Fibroblast of peridontal ligament (primary cell): ENCODE measurements around the gene SENP1.
"Not testable (repeated sequence)": the region's sequence is repeated elsewhere in the genome, so short reads cannot be mapped to it uniquely, and the experiment has no call there.

Experiments used
- DNase-seq: peaks from one replicate; pipeline ENCODE4 v3.0.0-alpha.2; 2010; ENCODE audit errors: extremely low read depth

SENP1 gene

DNA sequence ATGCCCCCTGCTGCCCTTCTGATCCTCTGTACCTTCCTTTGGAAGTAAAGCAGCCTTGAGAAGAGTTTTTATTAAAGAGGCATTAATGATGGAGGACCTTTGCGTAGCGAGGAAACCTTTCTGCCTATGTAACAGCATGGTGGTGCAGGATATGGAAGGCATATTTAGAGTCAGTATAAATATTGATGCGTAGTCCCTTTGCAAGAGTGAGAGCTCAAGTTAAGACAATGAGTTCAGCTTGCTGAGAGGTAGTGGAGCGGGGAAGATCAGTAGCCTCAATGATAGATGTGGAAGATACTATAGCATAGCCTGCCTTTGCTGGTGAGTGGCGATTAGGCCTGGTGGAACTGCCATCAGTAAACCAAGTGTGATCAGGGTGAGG is 5.4 kb upstream of the SENP1 start:
- not testable (repeated sequence) for DNase-seq

DNA sequence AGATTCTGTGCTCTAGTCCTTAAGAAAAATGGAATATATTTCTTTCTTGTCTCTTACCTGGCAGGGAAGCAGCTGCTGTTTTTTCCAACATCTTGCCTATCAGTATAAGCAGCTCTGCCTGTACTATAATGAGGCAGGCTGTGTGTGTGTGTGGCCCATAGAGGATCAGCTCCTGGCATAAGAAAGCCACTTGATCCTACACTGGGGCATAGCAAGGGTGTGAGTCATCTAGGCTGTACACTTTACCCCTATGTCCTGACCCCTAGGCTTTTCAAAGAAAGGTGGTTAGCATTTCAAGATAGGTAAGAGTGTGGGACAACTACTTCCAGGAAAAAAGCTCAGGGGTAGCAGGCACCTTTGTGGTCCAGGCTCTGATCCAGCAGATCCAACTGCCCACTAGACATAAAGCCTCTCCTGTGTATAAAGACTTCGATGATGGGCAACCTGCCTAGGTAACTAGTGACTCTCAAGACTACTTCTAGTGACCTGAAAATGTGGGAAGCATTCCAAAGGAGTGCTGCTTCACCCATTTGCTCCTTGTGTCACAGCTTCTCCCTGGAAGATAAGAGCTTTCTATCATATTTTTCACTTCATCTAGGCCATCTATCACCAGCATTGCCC is 4.9 kb upstream of the SENP1 start:
- DNase-seq = no peak

- DNase-seq = no peak
Measured at GRCh38 chr12:48109424-48109823, 3.5 kb upstream of the SENP1 start.

GRCh38 chr12:48106681-48107613 is 1.1 kb upstream of the SENP1 start:
- no peak for DNase-seq

- DNase-seq = peak; percentile 16
Measured at GRCh38 chr12:48105321-48105866, 485 bp downstream of the SENP1 start.

DNA sequence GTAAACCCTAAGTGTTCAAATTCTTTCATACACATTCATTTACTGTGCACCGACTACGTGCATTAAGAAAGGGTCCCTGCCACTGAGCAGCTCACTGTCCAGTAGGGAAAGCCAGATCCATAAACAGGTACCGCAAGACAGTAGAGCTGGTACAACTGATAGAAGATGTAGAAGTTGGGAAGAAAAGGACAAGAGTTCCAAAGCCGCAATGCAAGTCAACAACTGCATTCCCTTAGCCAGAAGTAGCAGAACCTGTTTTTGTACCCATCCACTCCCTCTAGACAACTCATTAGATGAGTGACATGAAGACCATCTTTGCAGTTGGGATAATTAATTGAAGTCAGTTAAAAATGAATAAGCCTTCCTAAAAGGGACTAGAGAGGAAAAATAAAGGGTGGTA is 1.3 kb downstream of the SENP1 start:
- no peak for DNase-seq

- peak; percentile 66 for DNase-seq
Measured at GRCh38 chr12:48092611-48093010, 13.3 kb downstream of the SENP1 start.

DNA sequence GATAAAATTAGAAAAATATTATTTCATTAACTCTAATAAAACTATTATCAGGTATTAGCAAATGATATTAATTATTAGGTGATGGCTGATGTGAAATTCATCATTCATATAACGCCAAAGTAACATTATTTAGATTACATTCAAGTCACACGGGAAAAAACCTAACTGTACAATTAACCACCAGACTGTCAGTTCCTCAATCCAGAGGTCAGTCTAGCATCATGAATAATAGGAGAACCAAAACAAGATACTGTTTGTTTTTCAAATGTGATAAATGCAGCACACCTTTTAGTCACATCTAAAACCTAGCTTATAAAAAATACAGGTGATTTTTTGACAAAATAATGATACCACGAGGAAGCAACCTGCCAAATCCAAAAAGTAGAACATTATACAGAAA is 19.6 kb downstream of the SENP1 start:
- DNase-seq = no peak

GRCh38 chr12:48084841-48085460 is 20.9 kb downstream of the SENP1 start:
- DNase-seq = no peak

DNA sequence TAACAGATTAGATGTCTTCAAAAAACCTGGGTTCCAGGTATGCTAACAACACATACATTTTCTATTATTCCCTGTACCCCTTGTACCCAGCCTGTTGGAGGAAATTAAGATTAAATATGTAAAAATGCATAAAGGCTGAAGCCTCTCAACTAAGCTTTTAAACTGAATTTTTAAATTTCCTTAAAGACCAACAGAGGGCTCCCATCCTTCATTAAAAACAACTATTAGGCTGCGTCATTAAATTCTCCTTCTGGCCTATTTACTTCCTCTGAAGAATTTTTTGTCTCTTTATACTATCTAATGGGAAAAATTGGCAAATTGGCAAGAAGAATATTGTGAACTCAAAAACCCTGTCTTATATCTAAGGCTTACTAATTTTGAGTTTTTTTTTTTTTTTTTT is 21.8 kb downstream of the SENP1 start:
- DNase-seq = peak; percentile 46

DNA sequence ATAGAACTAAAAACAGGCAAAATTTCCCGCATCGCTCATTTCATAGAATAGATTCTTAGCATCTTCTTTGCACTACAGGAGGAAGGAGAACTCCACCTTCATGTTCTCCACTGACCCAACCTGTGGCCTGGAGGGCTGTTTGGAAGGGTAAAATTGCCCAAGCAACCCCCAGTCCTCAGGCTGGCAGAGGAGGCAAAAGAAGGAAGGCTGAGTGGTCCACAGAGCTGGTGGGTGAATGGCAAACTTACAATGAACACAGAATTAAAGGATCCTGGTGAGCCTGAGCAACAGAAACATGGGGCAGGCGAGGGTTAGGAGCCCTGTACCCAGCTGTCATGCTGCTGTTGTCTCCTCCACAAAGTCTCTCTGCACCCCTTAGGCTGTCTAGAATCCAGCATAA is 25.1 kb downstream of the SENP1 start:
- DNase-seq = no peak

GRCh38 chr12:48080285-48080684 is 25.6 kb downstream of the SENP1 start:
- no peak for DNase-seq

GRCh38 chr12:48078901-48079300 is 27.0 kb downstream of the SENP1 start:
- DNase-seq = peak; percentile 59

DNA sequence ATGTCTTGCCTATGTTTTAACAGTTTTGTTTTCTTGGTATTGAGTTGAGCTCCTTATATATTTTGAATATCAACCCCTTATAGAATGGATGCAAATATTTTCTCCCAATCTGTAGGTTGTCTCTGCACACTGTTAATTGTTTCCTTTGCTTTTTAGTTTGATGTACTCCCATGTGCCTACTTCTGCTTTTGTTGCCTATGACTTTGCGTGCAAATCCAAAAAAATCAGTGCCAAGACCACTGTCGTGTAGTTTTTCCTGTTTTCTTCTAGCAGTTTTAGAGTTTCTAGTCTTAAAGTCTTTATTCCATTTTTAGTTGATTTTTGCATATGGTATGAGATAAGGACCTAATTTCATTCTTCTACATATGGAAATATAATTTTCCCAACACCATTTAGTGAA is 28.8 kb downstream of the SENP1 start:
- no peak for DNase-seq

- DNase-seq = no peak
Measured at GRCh38 chr12:48075832-48076231, 30.0 kb downstream of the SENP1 start.

- DNase-seq = peak; percentile 27
Measured at GRCh38 chr12:48074266-48074665, 31.6 kb downstream of the SENP1 start.

GRCh38 chr12:48072266-48072665 is 33.6 kb downstream of the SENP1 start:
- DNase-seq = no peak

DNA sequence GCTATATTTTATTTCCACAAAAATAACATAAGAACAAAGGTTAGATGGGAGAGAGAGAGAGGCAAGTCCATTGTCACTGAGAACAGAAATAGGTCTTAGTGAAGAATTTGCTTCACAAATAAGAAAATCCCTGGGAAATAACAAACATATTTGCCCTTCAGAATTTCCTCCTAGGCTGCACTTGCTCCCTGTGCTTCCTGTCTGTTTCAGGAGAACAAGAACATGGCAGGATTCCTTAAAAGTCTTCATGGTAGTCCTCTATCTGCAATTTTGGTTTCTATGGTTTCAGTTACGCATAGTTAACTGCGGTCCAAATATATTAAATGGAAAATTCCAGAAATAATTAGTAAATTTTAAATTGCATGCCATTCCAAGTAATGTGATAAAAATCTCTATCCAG is 34.1 kb downstream of the SENP1 start:
- DNase-seq = no peak

- DNase-seq = no peak
Measured at GRCh38 chr12:48070731-48071130, 35.1 kb downstream of the SENP1 start.

DNA sequence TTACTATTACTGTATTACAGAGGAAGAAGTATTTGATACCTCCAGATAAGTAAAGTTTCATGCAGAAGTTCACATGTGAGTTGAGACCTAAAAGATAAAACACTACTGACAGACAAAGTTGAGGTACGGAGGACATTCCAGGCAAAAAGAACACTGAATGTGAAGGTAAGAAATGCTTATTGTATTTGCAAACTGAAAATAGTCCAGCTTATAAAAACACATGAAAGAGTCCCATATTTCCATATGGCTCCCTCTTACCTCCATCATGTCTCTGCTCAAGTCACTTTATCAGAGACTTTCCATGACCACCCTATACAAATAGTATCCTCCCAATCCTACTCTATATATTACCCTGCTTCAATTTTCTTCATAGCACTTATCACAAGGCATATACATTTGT is 35.8 kb downstream of the SENP1 start:
- DNase-seq = no peak

- DNase-seq = peak; percentile 43
Measured at GRCh38 chr12:48069241-48069640, 36.6 kb downstream of the SENP1 start.

DNA sequence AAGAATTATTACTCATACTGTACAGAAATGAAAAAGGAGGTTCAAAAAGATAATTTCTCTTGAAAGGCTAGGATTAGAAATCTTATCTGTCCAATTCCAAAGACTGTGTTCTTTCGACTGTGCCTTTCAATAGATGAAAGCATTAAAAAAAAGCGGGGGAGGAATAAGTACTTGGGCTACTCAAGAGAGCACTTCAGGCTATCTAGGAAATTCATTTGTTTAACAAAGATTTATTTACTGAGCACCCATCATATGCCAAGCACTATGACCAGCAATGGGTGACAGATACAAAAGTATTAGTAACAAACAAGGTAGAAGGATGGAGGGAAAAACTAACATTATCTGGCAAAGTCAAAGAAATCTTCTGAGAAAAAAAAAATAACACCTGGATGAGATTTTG is 37.4 kb downstream of the SENP1 start:
- no peak for DNase-seq
